Spinal cord (tissue), 10 donors: Measurements from ENCODE around the gene YWHAB. TPM values are rescaled to one million over a fixed set of nuclear protein-coding genes. Genes with fewer than 3 reads are reported as not detected.

ENCODE experiments used
- DNase-seq, 6 donors: peaks; one replicate each; pipeline versions ENCODE4 v3.0.0 to v3.0.0-alpha.2; 2013 to 2015; ENCODE audit warnings: low spot score in 6 of 6, low read depth in 4 of 6
- H3K27ac ChIP-seq: one replicate; pipeline ENCODE4 v1.5.1; 2013; ENCODE audit warnings: low read depth, low read length, control low read depth
- H3K27me3 ChIP-seq: one replicate; pipeline ENCODE4 v1.6.1; 2013; ENCODE audit warnings: low read length; ENCODE audit not compliant: control insufficient read depth, insufficient read depth
- H3K36me3 ChIP-seq: one replicate; pipeline ENCODE4 v1.6.1; 2013; ENCODE audit warnings: low read length; ENCODE audit not compliant: control insufficient read depth, insufficient read depth
- H3K4me1 ChIP-seq: one replicate; pipeline ENCODE4 v1.6.1; 2013; ENCODE audit warnings: low read length; ENCODE audit not compliant: control insufficient read depth, insufficient read depth
- H3K4me3 ChIP-seq: one replicate; pipeline ENCODE4 v1.5.1; 2013; ENCODE audit warnings: low read depth, low read length, control low read depth
- H3K9me3 ChIP-seq: one replicate; pipeline ENCODE4 v1.6.1; 2013; ENCODE audit warnings: low read length; ENCODE audit not compliant: control insufficient read depth, insufficient read depth
- whole genome bisulfite sequencing: methylation state at CpG from one replicate; pipeline ENCODE4 v1.1.5; 2013; ENCODE audit warnings: missing lambda C conversion rate; ENCODE audit not compliant: insufficient coverage; 5-methylcytosine and 5-hydroxymethylcytosine counted together
- polyA plus RNA-seq, 2 donors: library from polyadenylated mRNA; unstranded; fragments of 120-200 nt; gene quantifications; one replicate each; pipeline ENCODE4 v1.2.1, GENCODE V29; 2013; ENCODE audit not compliant: insufficient read length in 2 of 2
- total RNA-seq, 2 donors: library from RNA; depleted of rRNA in 1 of 2; stranded (reverse); fragments of 120-200 nt in 1 of 2; fragments of >200 nt in 1 of 2; gene quantifications; one replicate each; pipeline versions ENCODE4 v1.2.3 to v1.2.4, GENCODE V29; 2013 to 2014
- donor health status: healthy.

YWHAB gene
- total and polyA plus RNA-seq, 4 donors: 139 to 381 (median 267) TPM

DNA sequence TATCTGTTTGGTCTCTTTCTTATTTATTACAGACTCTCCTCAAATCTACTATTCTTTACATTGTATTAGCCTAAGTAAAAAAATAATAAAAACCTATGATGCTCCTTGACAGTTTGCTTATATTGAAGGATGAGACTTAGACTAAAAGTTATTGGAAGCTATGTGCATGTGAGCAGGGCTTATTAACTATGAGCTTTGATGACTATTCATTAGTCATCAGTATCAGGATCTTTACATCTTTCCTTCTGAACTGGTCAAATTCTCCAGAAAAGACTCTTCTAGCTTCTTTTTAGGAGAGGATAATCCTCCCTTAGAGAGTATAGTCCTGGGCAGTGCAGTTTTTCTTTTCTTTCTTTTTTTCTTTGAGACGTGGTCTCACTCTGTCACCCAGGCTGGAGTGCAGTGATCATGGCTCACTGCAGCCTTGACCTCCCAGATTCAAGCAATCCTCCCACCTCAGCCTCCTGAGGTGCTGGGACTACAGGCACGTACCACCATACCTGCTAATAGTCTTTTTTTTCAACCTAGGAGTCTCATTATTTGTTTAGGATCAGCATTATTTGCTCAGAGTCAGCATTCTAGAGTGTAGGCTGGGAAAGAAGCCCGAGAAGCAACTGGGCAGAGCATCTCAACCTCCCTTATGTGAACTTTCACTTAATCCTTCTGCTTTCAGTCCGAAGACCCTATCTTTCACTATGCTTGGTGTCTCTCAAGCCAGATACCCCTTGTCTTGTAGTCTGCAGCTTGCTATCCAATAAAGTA lies 37.1 kb upstream of the YWHAB start:
- H3K27ac ChIP-seq: no peak overlapping the region
- no peak for DNase-seq
- H3K27me3 ChIP-seq: no peaks in the 10 kb centered on the region
- H3K4me1 ChIP-seq: no peaks in the 10 kb centered on the region
- 79% methylated on average over 2 of the region's 4 CpGs for WGBS
- no peaks in the 10 kb centered on the region for H3K36me3 ChIP-seq
- H3K9me3 ChIP-seq: no peaks in the 10 kb centered on the region
- H3K4me3 ChIP-seq: no peak overlapping the region

DNA sequence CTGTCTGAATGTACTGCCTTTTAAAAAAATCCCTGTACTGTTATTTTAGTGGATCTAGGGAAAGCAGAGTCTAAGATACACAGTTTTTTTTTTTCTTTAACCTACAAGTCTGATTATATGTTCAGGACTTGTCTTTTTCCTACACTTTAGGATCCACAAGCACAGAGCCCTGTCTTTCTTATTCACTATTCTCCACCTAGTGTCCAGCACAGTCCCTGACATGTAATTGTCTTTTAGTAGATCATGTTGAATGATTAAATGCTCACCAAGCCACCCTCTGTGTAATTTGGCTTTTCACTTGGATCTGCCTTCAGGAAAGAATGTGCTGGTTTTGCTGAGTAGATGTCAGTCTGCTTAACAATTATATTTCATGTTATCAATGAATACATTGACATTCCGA lies 35.8 kb upstream of the YWHAB start:
- peak in 1 of 6 donors; percentile 45 for DNase-seq
- no CpG with 5 or more reads among the region's 1 CpG for WGBS
- no peaks in the 10 kb centered on the region for H3K36me3 ChIP-seq
- H3K4me3 ChIP-seq: no peak overlapping the region
- no peak overlapping the region for H3K27ac ChIP-seq
- H3K4me1 ChIP-seq: no peaks in the 10 kb centered on the region
- no peaks in the 10 kb centered on the region for H3K27me3 ChIP-seq
- H3K9me3 ChIP-seq: no peaks in the 10 kb centered on the region

DNA sequence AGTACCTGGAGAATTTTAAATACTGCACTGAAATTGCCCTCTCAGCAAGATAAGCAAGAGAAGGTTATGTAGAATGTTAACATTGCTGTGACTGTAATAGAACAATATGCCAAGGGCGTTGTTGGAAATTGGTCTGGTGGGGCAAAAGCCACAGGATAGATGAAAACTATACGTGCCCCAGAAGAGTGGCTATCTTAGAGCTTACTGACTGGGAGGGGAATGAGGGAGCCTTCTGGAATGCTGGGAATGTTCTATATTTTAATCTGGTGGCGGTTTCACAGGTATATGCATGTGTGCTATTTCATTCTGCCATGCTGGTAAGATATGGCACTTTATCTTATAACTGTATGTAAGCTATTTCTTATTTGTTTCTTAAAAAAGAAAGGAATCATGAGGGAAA lies 35.2 kb upstream of the YWHAB start:
- Histone ChIP-seq H3K4me1 (no peaks in the 10 kb centered on the region), H3K9me3 (no peaks in the 10 kb centered on the region), H3K36me3 (no peaks in the 10 kb centered on the region), H3K27ac (no peak overlapping the region), H3K27me3 (no peaks in the 10 kb centered on the region), H3K4me3 (no peak overlapping the region)
- 74% methylated on average over 2 of the region's 3 CpGs for WGBS
- DNase-seq: no peak

DNA sequence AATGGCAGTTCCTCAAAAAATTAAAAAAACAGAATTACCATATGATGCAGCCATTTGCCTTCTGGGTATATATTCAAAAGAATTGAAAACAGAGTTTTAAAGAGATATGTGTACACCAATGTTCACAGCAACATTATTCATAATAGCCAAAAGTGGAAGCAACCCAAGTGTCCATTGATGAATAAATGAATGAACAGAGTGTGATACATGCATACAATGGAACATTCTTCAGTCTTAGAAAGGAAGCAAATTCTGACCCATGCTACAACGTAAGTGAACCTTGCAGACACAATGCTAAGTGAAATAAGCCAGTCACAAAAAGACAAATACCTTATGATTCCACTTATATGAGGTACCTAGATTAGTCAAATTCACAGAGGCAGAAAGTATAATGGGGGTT lies 34.7 kb upstream of the YWHAB start:
- H3K4me3 ChIP-seq: no peak overlapping the region
- H3K9me3 ChIP-seq: no peaks in the 10 kb centered on the region
- no peak for DNase-seq
- no peaks in the 10 kb centered on the region for H3K36me3 ChIP-seq
- no CpG with 5 or more reads among the region's 1 CpG for WGBS
- no peaks in the 10 kb centered on the region for H3K27me3 ChIP-seq
- no peak overlapping the region for H3K27ac ChIP-seq
- no peaks in the 10 kb centered on the region for H3K4me1 ChIP-seq

DNA sequence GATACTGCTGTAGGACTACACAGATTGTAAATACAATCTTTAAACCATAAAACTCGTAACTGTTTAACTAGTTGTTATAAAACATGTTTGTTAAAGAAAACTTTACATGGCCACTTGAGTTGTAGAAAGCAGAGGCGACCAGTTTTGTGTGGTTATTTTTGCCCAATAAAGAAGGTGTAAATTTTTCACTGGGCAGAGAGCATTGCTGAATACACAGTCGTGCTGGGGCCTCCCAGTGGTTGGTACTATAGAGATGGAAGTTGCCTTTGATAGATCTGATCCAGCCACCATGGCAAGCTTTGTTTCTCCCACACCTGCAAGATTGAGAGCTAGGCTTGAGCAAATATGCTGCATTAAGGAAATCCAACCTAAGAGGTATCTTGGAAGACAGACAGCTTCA lies 34.0 kb upstream of the YWHAB start:
- H3K9me3 ChIP-seq: no peaks in the 10 kb centered on the region
- H3K27ac ChIP-seq: no peak overlapping the region
- no peak overlapping the region for H3K4me3 ChIP-seq
- no peaks in the 10 kb centered on the region for H3K36me3 ChIP-seq
- 44% methylated on average over 1 of the region's 3 CpGs for WGBS
- DNase-seq: no peak
- H3K4me1 ChIP-seq: no peaks in the 10 kb centered on the region
- no peaks in the 10 kb centered on the region for H3K27me3 ChIP-seq

DNA sequence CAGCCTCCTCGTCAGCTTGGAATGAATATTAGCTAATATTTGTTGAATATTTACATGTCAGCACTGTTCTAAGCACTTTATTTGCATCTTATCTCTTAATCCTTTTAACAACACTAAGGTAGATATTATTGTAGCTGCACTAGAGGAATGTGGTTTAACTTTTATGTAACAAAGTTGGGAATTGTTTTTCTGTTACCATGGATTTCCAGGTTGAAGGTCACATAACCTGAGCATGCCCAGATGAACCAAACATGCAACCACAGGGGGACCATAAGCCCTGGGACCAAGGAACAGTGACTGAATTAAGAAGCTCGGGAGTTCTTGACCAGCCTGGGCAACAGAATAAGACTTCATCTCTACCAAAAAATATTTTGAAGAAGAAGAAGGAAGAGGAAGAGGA lies 29.1 kb upstream of the YWHAB start:
- no peaks in the 10 kb centered on the region for H3K27me3 ChIP-seq
- no peak for DNase-seq
- no peaks in the 10 kb centered on the region for H3K36me3 ChIP-seq
- no peak overlapping the region for H3K27ac ChIP-seq
- H3K4me3 ChIP-seq: no peak overlapping the region
- no CpG with 5 or more reads among the region's 2 CpGs for WGBS
- no peaks in the 10 kb centered on the region for H3K9me3 ChIP-seq
- H3K4me1 ChIP-seq: no peaks in the 10 kb centered on the region

DNA sequence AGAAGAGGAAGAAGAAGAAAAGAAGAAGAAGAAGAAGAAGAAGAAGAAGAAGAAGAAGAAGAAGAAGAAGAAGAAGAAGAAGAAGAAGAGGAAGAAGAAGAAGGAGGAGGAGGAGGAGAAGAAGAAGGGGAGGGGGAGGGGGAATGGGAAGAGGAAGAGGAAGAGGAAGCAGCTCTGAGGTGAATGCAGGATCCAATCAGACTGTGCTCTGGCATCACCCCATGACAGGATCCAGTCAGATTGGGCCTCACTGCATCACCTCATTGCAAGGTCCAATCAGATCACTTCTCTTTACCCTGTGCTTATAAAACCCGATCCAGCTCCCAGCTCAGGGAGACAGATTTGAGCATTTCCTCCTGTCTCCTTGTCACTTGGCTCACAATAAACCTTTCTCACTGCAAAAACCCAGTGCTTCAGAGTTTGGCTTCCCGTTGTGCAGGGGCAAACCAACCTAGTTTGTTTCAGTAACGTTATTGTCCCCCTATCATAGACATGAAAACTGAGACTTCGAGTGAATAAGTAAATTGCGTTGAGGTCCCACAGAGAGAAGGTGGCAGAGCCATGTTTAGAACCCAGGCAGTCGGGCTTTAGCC lies 28.6 kb upstream of the YWHAB start:
- no peak for DNase-seq
- H3K4me3 ChIP-seq: no peak overlapping the region
- peaks cover under 1% of the 10 kb centered on the region for H3K4me1 ChIP-seq
- H3K9me3 ChIP-seq: no peaks in the 10 kb centered on the region
- no peak overlapping the region for H3K27ac ChIP-seq
- H3K27me3 ChIP-seq: no peaks in the 10 kb centered on the region
- no peaks in the 10 kb centered on the region for H3K36me3 ChIP-seq
- WGBS: 90% methylated on average over 5 of the region's 6 CpGs

DNA sequence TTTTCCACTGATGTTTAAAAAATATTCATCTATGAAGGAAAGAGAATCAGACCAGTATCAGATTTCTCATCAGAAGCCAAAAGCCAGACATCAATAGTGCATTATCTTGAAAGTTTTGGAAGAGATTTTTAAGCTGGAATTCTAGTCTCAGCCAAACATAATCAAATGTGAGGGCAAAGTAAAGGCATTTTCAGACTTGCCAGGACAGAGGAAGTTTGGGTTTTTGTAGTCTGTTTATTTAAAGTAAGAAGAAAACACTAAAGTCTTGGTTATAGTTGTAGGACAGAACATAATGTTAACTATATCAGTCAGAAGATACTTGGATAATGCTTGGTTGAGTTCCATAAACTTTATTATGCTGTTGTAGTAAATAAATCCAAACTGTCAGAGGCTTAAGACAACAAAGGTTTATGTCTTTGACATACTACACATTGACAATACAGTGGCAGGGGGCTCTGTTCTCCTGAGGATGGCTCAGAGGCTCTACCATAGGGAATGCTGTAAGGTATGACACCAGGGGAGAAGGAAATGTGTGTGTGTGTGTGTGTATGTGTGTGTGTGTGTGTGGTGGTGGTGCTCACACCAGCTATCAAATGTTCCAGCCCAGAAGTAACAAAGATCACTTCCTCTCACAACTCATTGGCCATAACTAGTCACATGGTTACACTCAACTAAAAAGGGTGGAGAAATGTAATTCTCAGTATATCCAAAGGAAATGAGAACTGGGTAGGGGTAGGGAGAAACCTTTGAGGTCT lies 26.7 kb upstream of the YWHAB start:
- H3K27me3 ChIP-seq: no peaks in the 10 kb centered on the region
- H3K36me3 ChIP-seq: no peaks in the 10 kb centered on the region
- DNase-seq: no peak
- no peak overlapping the region for H3K27ac ChIP-seq
- no peaks in the 10 kb centered on the region for H3K9me3 ChIP-seq
- H3K4me1 ChIP-seq: peaks cover 3% of the 10 kb centered on the region
- no peak overlapping the region for H3K4me3 ChIP-seq

DNA sequence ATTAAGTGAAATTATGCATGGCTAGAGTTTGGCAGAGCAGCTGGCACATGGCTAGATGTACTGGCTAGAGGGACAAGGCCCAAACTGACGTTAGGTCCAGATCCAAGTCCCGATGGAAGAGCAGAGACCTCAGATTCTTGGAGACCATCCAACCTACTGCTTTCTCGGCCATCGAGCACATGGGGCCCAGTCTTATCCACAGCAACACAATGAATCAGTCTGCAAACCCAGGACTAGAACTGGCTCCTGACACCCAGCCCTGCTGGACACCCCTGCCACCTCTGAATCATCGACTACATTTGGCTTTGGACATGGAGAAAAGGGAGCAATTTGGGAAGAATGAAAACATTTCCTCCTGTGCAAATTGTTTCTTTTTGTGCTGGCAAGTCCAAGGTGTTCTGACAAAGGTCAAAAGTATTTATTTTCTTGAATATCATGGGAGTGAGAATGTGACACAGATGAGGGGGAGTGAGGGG lies 23.9 kb upstream of the YWHAB start:
- WGBS: 35% methylated on average over 4 of the region's 5 CpGs
- peak in 2 of 6 donors; percentile 31 to 53 for DNase-seq
- H3K27ac ChIP-seq: no peak overlapping the region

More for the DNA sequence above, 23.9 kb upstream of the YWHAB start:
- Histone ChIP-seq H3K27me3 (no peaks in the 10 kb centered on the region), H3K36me3 (no peaks in the 10 kb centered on the region), H3K4me3 (no peak overlapping the region), H3K9me3 (no peaks in the 10 kb centered on the region), H3K4me1 (peaks cover 3% of the 10 kb centered on the region)
